Caki2 (cell line): ENCODE measurements around the gene EFCAB6. TPM values are rescaled to one million over a fixed set of nuclear protein-coding genes. Genes with fewer than 3 reads are reported as not detected.

Source experiments
- total RNA-seq: library from RNA; depleted of rRNA; stranded (reverse); fragments of >200 nt; shearing (Covaris generic); gene quantifications from 2 replicates; pipeline ENCODE4 v1.2.3, GENCODE V29; 2014; ENCODE audit warnings: low replicate concordance; rRNA removed

The EFCAB6 gene
- total RNA-seq, 1 experiment from 2014 or later, result 0.98 TPM

Other genes with a start within 250 kb of the EFCAB6 start
- gene SULT4A1, start 50.2 kb upstream of the EFCAB6 start, total RNA-seq, result not detected in 2 replicates
- not detected in 2 replicates for gene PNPLA5, start 79.7 kb upstream of the EFCAB6 start, total RNA-seq
- gene PNPLA3, start 111.5 kb upstream of the EFCAB6 start, total RNA-seq, result 0.70 and 1.8 TPM in 2 replicates
- 71.6 and 75.3 TPM in 2 replicates for gene SAMM50, start 143.1 kb upstream of the EFCAB6 start, total RNA-seq
- 61.7 and 106 TPM in 2 replicates for gene PARVB, start 212.0 kb upstream of the EFCAB6 start, total RNA-seq